ENCODE data around the gene CCR4.

DNA sequence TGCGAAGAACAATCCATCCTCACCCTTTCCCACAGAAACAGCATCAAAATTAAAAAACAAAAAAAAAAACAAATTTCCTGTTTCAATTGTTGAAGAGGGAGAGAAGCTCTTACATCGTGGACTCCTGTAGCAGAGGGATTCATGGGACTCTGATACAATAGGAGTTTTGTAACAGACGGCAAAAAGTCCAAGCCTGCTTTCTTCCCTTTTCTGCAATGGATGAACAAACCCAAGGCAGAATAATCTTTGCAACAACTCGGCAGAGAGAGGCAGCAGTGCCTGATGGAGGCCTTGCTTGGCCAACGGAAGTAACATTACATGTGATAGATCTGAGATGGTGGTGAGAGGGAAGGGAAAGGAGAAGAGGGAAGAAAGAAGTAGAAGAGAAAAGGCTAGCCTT is 26.9 kb downstream of the CCR4 start:
- TF ChIP-seq CTCF (IDR thresholded peaks at IDR 0.05; ENCODE audit: poor library complexity), result no peak
- no peak for TF ChIP-seq EZH2 (IDR thresholded peaks at IDR 0.05; ENCODE audit: borderline replicate concordance)
- no peak for TF ChIP-seq EZH2phosphoT487 (IDR thresholded peaks at IDR 0.05; ENCODE audit: low read depth, severe bottlenecking, unreplicated experiment)
